Liver (tissue), 9 donors: ENCODE data around the gene TNFAIP6. TPM values are rescaled to one million over a fixed set of nuclear protein-coding genes. Genes with fewer than 3 reads are reported as not detected.

Experiments
- DNase-seq: peaks from one replicate; pipeline ENCODE4 v3.0.0-alpha.2; 2017; ENCODE audit warnings: low spot score
- H3K27ac ChIP-seq, 2 donors: one replicate each; pipeline ENCODE4 v1.7.0; 2013; ENCODE audit warnings: inconsistent platforms in 2 of 2, low read length in 2 of 2, control low read depth in 1 of 2, low read depth in 1 of 2, mild to moderate bottlenecking in 1 of 2
- H3K27me3 ChIP-seq, 4 donors: one replicate each; pipeline versions ENCODE4 v1.6.1 to v1.7.0; 2013; ENCODE audit warnings: low read length in 3 of 4, inconsistent platforms in 1 of 4, mild to moderate bottlenecking in 1 of 4, moderate library complexity in 1 of 4; ENCODE audit not compliant: control insufficient read depth in 4 of 4, insufficient read depth in 4 of 4
- H3K36me3 ChIP-seq, 4 donors: one replicate each; pipeline versions ENCODE4 v1.6.1 to v1.7.0; 2013; ENCODE audit warnings: low read length in 3 of 4, mild to moderate bottlenecking in 3 of 4, low read depth in 1 of 4, moderate library complexity in 1 of 4; ENCODE audit not compliant: control insufficient read depth in 4 of 4, insufficient read depth in 3 of 4
- H3K4me1 ChIP-seq, 4 donors: one replicate each; pipeline versions ENCODE4 v1.6.1 to v1.7.0; 2013; ENCODE audit warnings: low read length in 3 of 4, mild to moderate bottlenecking in 3 of 4, moderate library complexity in 1 of 4; ENCODE audit not compliant: control insufficient read depth in 4 of 4, insufficient read depth in 4 of 4
- H3K4me3 ChIP-seq, 3 donors: one replicate each; pipeline versions ENCODE4 v1.6.1 to v1.7.0; 2013; ENCODE audit warnings: low read length in 3 of 3, control low read depth in 1 of 3, low read depth in 1 of 3, mild to moderate bottlenecking in 1 of 3
- H3K9ac ChIP-seq, 2 donors: one replicate each; pipeline ENCODE4 v1.7.0; 2013; ENCODE audit warnings: low read length in 2 of 2, mild to moderate bottlenecking in 2 of 2, moderate library complexity in 2 of 2, control low read depth in 1 of 2, low read depth in 1 of 2
- H3K9me3 ChIP-seq, 4 donors: one replicate each; pipeline versions ENCODE4 v1.6.1 to v1.7.0; 2013; ENCODE audit warnings: low read length in 3 of 4; ENCODE audit not compliant: control insufficient read depth in 4 of 4
- ATF3 ChIP-seq: IDR thresholded peaks from 2 replicates; pipeline ENCODE4 v1.6.1; 2016; ENCODE audit warnings: antibody characterized with exemption
- EGR1 ChIP-seq, 2 donors: IDR thresholded peaks; 2 replicates each; pipeline ENCODE4 v1.6.1; 2016 to 2018; ENCODE audit warnings: antibody characterized with exemption in 2 of 2, low read depth in 2 of 2
- FOXA2 ChIP-seq: IDR thresholded peaks from 2 replicates; pipeline ENCODE4 v1.6.1; 2016; ENCODE audit warnings: antibody characterized with exemption
- GABPA ChIP-seq, 2 donors: IDR thresholded peaks in 1 of 2; conservative IDR thresholded peaks in 1 of 2; 2 replicates each; pipeline ENCODE4 v1.6.1; 2016; ENCODE audit warnings: antibody characterized with exemption in 2 of 2, mild to moderate bottlenecking in 1 of 2, moderate library complexity in 1 of 2
- HNF4A ChIP-seq, 2 donors: conservative IDR thresholded peaks; 2 replicates each; pipeline ENCODE4 v1.6.1; 2016; ENCODE audit warnings: antibody characterized with exemption in 2 of 2, mild to moderate bottlenecking in 2 of 2
- MAX ChIP-seq: IDR thresholded peaks from 2 replicates; pipeline ENCODE4 v1.6.1; 2016; ENCODE audit warnings: antibody characterized with exemption
- NR2F2 ChIP-seq: IDR thresholded peaks from 2 replicates; pipeline ENCODE4 v1.6.1; 2016; ENCODE audit warnings: antibody characterized with exemption
- RAD21 ChIP-seq, 2 donors: IDR thresholded peaks; 2 replicates each; pipeline ENCODE4 v1.6.1; 2016; ENCODE audit warnings: antibody characterized with exemption in 2 of 2, mild to moderate bottlenecking in 2 of 2
- REST ChIP-seq: IDR thresholded peaks from 2 replicates; pipeline ENCODE4 v1.6.1; 2016; ENCODE audit warnings: antibody characterized with exemption, mild to moderate bottlenecking
- TAF1 ChIP-seq: conservative IDR thresholded peaks from 2 replicates; pipeline ENCODE4 v1.6.1; 2016; ENCODE audit warnings: antibody characterized with exemption, mild to moderate bottlenecking
- YY1 ChIP-seq: IDR thresholded peaks from 2 replicates; pipeline ENCODE4 v1.6.1; 2016; ENCODE audit warnings: antibody characterized with exemption, mild to moderate bottlenecking
- ZBTB33 ChIP-seq: IDR thresholded peaks from 2 replicates; pipeline ENCODE4 v1.6.1; 2016; ENCODE audit warnings: antibody characterized with exemption
- WGBS: extraction: QIAGEN DNeasy Blood & Tissue Kit; methylation state at CpG from one replicate; pipeline ENCODE4 v1.1.7; 2013; 5-methylcytosine and 5-hydroxymethylcytosine counted together
- polyA plus RNA-seq, 2 donors: library from polyadenylated mRNA; stranded (reverse) in 1 of 2; unstranded in 1 of 2; fragments of 200-250 nt in 1 of 2; fragments of >200 nt in 1 of 2; fragmentation: Nextera tagmentation in 1 of 2; extraction: Ambion mirVana in 1 of 2; gene quantifications; one replicate each; pipeline versions ENCODE4 v1.2.1 to v1.2.3, GENCODE V29; 2013 to 2015
- total RNA-seq, 2 donors: library from RNA; depleted of rRNA; stranded (reverse); fragments of >200 nt; gene quantifications; one replicate each; pipeline ENCODE4 v1.2.3, GENCODE V29; 2014
- donor health status: healthy.
- donor health status: healthy.
- donor health status: healthy.
- donor health status: healthy.
- donor health status: healthy.

Gene TNFAIP6
- total and polyA plus RNA-seq, 4 donors, result 0.17 to 0.28 (median 0.20) TPM

GRCh38 chr2:151353995-151354394 lies 3.4 kb upstream of the TNFAIP6 start:
- WGBS, result 76% methylated on average over 2 of the region's 2 CpGs
- Histone ChIP-seq H3K27ac (no peak overlapping the region), H3K9me3 (no peaks in the 10 kb centered on the region)

DNA sequence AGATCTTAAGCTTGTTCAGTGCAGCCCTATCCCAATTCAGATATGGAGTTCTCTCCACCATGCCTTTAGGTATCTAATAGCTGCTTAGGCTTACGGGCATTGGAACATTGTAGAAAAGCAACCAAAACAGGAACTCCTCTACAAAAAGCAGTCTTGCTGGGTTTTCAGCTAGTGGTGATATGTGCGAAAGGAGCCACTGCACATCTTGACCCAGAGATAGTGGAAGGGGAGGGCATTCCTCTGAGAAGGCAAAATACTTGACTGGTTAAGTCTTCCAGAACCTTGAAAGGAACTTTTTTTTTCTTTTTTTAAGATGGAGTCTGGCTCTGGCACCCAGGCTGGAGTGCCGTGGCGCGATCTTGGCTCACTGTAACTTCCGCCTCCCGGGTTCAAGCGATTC lies 2.6 kb upstream of the TNFAIP6 start:
- Histone ChIP-seq H3K4me1 (no peaks in the 10 kb centered on the region), H3K36me3 (no peaks in the 10 kb centered on the region), H3K9me3 (no peaks in the 10 kb centered on the region), H3K9ac (no peak overlapping the region), H3K27me3 (no peaks in the 10 kb centered on the region), H3K4me3 (no peak overlapping the region), H3K27ac (no peak overlapping the region)
- no peak for TF ChIP-seq FOXA2
- TF ChIP-seq HNF4A (conservative IDR thresholded peaks at IDR 0.05), result no peak
- no peak for TF ChIP-seq ZBTB33
- no peak for TF ChIP-seq NR2F2
- TF ChIP-seq ATF3, result no peak
- no peak for TF ChIP-seq EGR1 (IDR thresholded peaks at IDR 0.05; ENCODE audit: low read depth in 2 of 2)
- 95% methylated on average over 8 of the region's 8 CpGs for WGBS
- no peak for DNase-seq

More at GRCh38 chr2:151353995-151354394, 3.4 kb upstream of the TNFAIP6 start:
- Histone ChIP-seq H3K4me1 (no peaks in the 10 kb centered on the region), H3K27me3 (no peaks in the 10 kb centered on the region), H3K36me3 (no peaks in the 10 kb centered on the region), H3K4me3 (no peak overlapping the region), H3K9ac (no peak overlapping the region)
- DNase-seq, result no peak
- no peak for TF ChIP-seq TAF1
- no peak for TF ChIP-seq YY1

GRCh38 chr2:151358166-151358970 lies 976 bp downstream of the TNFAIP6 start:
- Histone ChIP-seq H3K9me3 (no peaks in the 10 kb centered on the region), H3K36me3 (no peaks in the 10 kb centered on the region), H3K27me3 (no peaks in the 10 kb centered on the region), H3K4me1 (no peaks in the 10 kb centered on the region), H3K27ac (no peak overlapping the region), H3K4me3 (no peak overlapping the region), H3K9ac (no peak overlapping the region)
- DNase-seq, result no peak
- no peak for TF ChIP-seq REST
- no peak for TF ChIP-seq RAD21 (IDR thresholded peaks at IDR 0.05)
- TF ChIP-seq MAX, result no peak
- TF ChIP-seq ATF3, result no peak
- TF ChIP-seq NR2F2, result no peak
- no peak for TF ChIP-seq HNF4A (conservative IDR thresholded peaks at IDR 0.05)
- TF ChIP-seq ZBTB33, result no peak
- no peak for TF ChIP-seq GABPA (IDR thresholded peaks at IDR 0.05 in 1 of 2, conservative IDR thresholded peaks at IDR 0.05 in 1 of 2)
- 92% methylated on average over 4 of the region's 4 CpGs for WGBS
